ENCODE results near the gene NPAT. TPM values are rescaled to one million over a fixed set of nuclear protein-coding genes. Genes with fewer than 3 reads are reported as not detected.

NPAT gene
- total and polyA plus RNA-seq, 8 donors: 1.4 to 10.0 (median 4.9) TPM

DNA sequence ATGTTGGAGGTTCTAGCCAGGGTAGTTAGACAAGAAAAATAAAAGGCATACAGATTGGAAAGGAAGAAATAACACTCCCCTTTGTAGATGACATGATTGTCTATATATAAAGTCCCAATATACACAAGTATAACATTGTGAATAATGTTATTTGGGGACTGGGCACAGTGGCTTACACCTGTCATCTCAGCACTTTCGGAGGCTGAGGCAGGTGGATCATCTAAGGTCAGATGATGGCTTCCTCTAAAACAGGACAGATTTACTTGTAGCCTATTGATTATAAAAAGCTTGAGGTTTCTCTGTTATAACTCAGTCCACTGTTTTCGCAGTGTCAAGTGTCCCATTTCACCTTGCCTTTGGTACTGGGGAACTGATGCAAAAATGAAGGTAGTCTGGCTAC is 20.0 kb upstream of the NPAT start:
- H3K27ac ChIP-seq: no peak overlapping the region
- TF ChIP-seq, protein P1, sequence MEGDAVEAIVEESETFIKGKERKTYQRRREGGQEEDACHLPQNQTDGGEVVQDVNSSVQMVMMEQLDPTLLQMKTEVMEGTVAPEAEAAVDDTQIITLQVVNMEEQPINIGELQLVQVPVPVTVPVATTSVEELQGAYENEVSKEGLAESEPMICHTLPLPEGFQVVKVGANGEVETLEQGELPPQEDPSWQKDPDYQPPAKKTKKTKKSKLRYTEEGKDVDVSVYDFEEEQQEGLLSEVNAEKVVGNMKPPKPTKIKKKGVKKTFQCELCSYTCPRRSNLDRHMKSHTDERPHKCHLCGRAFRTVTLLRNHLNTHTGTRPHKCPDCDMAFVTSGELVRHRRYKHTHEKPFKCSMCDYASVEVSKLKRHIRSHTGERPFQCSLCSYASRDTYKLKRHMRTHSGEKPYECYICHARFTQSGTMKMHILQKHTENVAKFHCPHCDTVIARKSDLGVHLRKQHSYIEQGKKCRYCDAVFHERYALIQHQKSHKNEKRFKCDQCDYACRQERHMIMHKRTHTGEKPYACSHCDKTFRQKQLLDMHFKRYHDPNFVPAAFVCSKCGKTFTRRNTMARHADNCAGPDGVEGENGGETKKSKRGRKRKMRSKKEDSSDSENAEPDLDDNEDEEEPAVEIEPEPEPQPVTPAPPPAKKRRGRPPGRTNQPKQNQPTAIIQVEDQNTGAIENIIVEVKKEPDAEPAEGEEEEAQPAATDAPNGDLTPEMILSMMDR (IDR thresholded peaks at IDR 0.05): no peak
- FAIRE-seq: no peak
- no peaks in the 10 kb centered on the region for H3K4me1 ChIP-seq
- WGBS, 2 donors: 98% methylated on average over 2 of the region's 2 CpGs
- ATAC-seq: no peak
- H3K9me3 ChIP-seq: no peaks in the 10 kb centered on the region
- intact Hi-C loops (cut with DNase I): no loop called here
- no peaks in the 10 kb centered on the region for H3K27me3 ChIP-seq
- no peaks in the 10 kb centered on the region for H3K36me3 ChIP-seq
- no peak overlapping the region for H3K4me3 ChIP-seq
- no peak for DNase-seq

DNA sequence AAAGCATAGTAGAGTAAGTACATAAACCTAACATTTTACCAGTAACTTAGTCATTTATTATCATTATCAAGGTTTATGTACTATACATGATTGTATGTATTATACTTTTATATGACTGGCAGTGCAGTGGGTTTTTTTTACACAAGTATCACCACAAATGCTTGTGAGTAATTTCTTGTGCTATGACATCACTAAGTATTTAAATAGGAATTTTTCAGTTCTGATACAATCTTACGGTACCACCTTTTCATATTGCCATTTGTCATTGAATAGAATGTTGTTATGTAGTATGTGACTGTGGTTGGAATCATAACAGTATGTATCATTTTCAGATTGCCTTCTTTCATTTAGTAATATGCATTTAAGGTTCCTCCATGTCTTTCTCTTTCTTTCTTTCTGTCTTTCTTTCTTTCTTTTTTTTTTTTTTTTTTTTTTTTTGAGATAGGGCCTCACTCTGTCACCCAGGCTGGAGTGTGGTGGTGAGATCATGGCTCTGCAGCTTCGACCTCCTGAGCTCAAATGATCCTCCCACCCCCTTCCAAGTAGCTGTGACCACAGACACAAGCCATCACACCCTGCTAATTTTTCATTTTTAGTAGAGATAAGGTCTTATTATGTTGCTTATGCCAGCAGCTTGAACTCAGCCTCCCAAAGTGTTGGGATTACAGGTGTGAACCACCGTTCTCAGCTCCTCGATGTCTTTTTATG is 19.0 kb upstream of the NPAT start:
- Histone ChIP-seq H3K27me3 (no peaks in the 10 kb centered on the region), H3K36me3 (no peaks in the 10 kb centered on the region), H3K9me3 (no peaks in the 10 kb centered on the region), H3K4me1 (no peaks in the 10 kb centered on the region), H3K27ac (no peak overlapping the region), H3K4me3 (no peak overlapping the region)
- DNase-seq (no peak), FAIRE-seq (no peak), ATAC-seq (no peak)
- intact Hi-C loops (cut with DNase I): no loop called here
- WGBS, 2 donors: 81 to 93% methylated on average over 4 of the region's 4 CpGs
- TF ChIP-seq, protein P1 (IDR thresholded peaks at IDR 0.05): no peak

DNA sequence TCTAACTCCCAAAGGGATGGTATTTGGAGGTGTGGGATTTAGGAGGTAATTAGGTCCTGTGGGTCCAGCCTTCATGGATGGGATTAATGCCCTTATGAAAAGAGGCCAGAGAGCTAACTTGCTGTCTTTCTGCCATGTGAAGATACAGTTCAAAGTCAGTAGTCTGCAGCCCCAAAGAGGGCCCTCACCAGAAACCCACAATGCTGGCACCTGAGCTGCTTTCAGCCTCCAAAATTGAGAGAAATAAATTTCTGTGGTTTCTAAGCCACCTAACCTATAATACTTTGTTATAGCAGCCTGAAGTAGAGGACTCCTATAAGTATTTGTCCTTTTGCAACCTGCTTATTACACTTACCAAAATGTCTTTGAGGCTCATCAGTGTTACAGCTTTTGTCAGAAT is 16.6 kb upstream of the NPAT start:
- Histone ChIP-seq H3K4me1 (no peaks in the 10 kb centered on the region), H3K4me3 (no peak overlapping the region), H3K36me3 (peaks cover 0 to 7% (median 0%) of the 10 kb centered on the region in 3 donors), H3K27ac (no peak overlapping the region), H3K27me3 (no peaks in the 10 kb centered on the region), H3K9me3 (no peaks in the 10 kb centered on the region)
- DNase-seq (no peak), FAIRE-seq (no peak), ATAC-seq (no peak)
- TF ChIP-seq, protein P1 (IDR thresholded peaks at IDR 0.05): no peak
- intact Hi-C loops (cut with DNase I): no loop called here

DNA sequence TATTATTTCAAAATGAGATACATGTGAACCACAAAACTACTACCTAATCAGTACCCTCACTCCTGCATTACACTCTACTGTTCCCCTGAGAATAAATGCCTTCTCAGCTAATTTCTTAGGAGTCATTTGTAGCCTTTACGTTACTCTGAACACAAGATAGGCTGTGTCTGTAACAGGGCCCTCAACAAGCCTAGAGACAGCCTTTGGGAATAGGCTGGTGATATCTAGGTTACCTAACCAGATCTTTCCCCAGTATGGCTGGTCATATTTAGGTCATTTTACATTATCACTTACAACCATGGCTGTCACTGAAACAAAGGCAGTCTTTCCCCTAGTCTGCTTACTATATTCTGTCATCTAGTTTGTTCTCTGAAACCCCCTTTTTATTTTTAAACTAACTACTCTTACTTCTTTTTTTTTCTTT is 14.6 kb upstream of the NPAT start:
- FAIRE-seq (no peak), ATAC-seq (no peak), DNase-seq (no peak)
- H3K27ac ChIP-seq: no peak overlapping the region
- intact Hi-C loops (cut with DNase I): no loop called here
- TF ChIP-seq, protein P1 (IDR thresholded peaks at IDR 0.05): no peak
- H3K27me3 ChIP-seq: no peaks in the 10 kb centered on the region
- no peaks in the 10 kb centered on the region for H3K9me3 ChIP-seq
- H3K36me3 ChIP-seq: peaks cover 0 to 14% (median 0%) of the 10 kb centered on the region in 3 donors
- H3K4me3 ChIP-seq: no peak overlapping the region
- WGBS, 2 donors: 91 to 94% methylated on average over 1 of the region's 1 CpG
- H3K4me1 ChIP-seq: no peaks in the 10 kb centered on the region

DNA sequence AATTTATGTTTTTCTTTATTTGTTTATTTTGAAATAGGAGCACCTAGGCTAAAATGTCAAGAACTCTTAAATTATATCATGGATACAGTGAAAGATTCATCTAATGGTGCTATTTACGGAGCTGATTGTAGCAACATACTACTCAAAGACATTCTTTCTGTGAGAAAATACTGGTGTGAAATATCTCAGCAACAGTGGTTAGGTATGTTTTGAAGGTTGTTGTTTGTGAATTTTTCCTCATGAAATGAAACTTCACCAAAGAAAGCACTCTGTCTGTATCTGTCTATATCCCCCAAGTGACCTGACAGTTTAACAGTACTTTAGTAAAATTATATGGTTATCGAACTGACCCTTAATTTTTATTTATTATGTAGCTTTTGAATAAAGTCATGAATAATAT is 13.2 kb upstream of the NPAT start:
- Histone ChIP-seq H3K36me3 (peaks cover 0 to 26% (median 0%) of the 10 kb centered on the region in 3 donors), H3K4me3 (no peak overlapping the region), H3K27ac (no peak overlapping the region), H3K27me3 (no peaks in the 10 kb centered on the region), H3K9me3 (no peaks in the 10 kb centered on the region), H3K4me1 (no peaks in the 10 kb centered on the region)
- WGBS, 2 donors: 96% methylated on average over 2 of the region's 2 CpGs
- TF ChIP-seq, protein P1 (IDR thresholded peaks at IDR 0.05): no peak
- DNase-seq: no peak
- FAIRE-seq: no peak
- intact Hi-C loops (cut with DNase I): no loop called here
- ATAC-seq: no peak

Data from pancreas (tissue), 10 donors.